Glomerular endothelial cell (primary cell): Measurements from ENCODE around the gene AKR1C2. TPM values are rescaled to one million over a fixed set of nuclear protein-coding genes. Genes with fewer than 3 reads are reported as not detected.
"Not testable (repeated sequence)": the region's sequence is repeated elsewhere in the genome, so short reads cannot be mapped to it uniquely, and the experiment has no call there.

Experiments used
- DNase-seq: peaks from one replicate; pipeline ENCODE4 v3.0.0-alpha.2; 2011; ENCODE audit warnings: low read depth, low spot score; ENCODE audit errors: extremely low read depth
- total RNA-seq: library from RNA; depleted of rRNA; stranded (reverse); fragments of >200 nt; gene quantifications from 2 replicates; pipeline ENCODE4 v1.2.3, GENCODE V29; 2015

Gene AKR1C2
- total RNA-seq, 1 donor from 2014 or later: 0.29 TPM

GRCh38 chr10:5030989-5031388 is 27.3 kb upstream of the AKR1C2 start:
- DNase-seq: no peak

- DNase-seq: not testable (repeated sequence)
These were observed 21.8 kb upstream of the AKR1C2 start for GRCh38 chr10:5025461-5025881.

GRCh38 chr10:5023177-5023805 is 19.6 kb upstream of the AKR1C2 start:
- no peak for DNase-seq

- not testable (repeated sequence) for DNase-seq
These were observed 18.1 kb upstream of the AKR1C2 start for GRCh38 chr10:5021624-5022290.

GRCh38 chr10:5019770-5020612 is 16.3 kb upstream of the AKR1C2 start:
- DNase-seq: not testable (repeated sequence)

GRCh38 chr10:5018671-5019277 is 15.1 kb upstream of the AKR1C2 start:
- DNase-seq: not testable (repeated sequence)

GRCh38 chr10:5018134-5018533 is 14.5 kb upstream of the AKR1C2 start:
- no peak for DNase-seq

GRCh38 chr10:5014936-5015335 is 11.3 kb upstream of the AKR1C2 start:
- no peak for DNase-seq

- not testable (repeated sequence) for DNase-seq
These were observed 10.7 kb upstream of the AKR1C2 start for GRCh38 chr10:5014200-5014910.

- DNase-seq: no peak
These were observed 9.7 kb upstream of the AKR1C2 start for GRCh38 chr10:5013385-5013784.

GRCh38 chr10:5012595-5012994 is 8.9 kb upstream of the AKR1C2 start:
- DNase-seq: no peak

- DNase-seq: not testable (repeated sequence)
These were observed 7.7 kb upstream of the AKR1C2 start for GRCh38 chr10:5011392-5011791.

GRCh38 chr10:5010043-5010442 is 6.4 kb upstream of the AKR1C2 start:
- DNase-seq: not testable (repeated sequence)

GRCh38 chr10:5008857-5009548 is 5.3 kb upstream of the AKR1C2 start:
- not testable (repeated sequence) for DNase-seq

GRCh38 chr10:5004501-5004900 is 844 bp upstream of the AKR1C2 start:
- not testable (repeated sequence) for DNase-seq

GRCh38 chr10:5004030-5004385 is 351 bp upstream of the AKR1C2 start:
- not testable (repeated sequence) for DNase-seq

GRCh38 chr10:5002013-5002727 is 1.5 kb downstream of the AKR1C2 start:
- DNase-seq: no peak

GRCh38 chr10:4998671-4999070 is 5.0 kb downstream of the AKR1C2 start:
- no peak for DNase-seq

- DNase-seq: not testable (repeated sequence)
These were observed 9.4 kb downstream of the AKR1C2 start for GRCh38 chr10:4994260-4994659.
